ENCODE results near the gene OTOF.
"Not testable (repeated sequence)": the region's sequence is repeated elsewhere in the genome, so short reads cannot be mapped to it uniquely, and the experiment has no call there.

Gene OTOF

DNA sequence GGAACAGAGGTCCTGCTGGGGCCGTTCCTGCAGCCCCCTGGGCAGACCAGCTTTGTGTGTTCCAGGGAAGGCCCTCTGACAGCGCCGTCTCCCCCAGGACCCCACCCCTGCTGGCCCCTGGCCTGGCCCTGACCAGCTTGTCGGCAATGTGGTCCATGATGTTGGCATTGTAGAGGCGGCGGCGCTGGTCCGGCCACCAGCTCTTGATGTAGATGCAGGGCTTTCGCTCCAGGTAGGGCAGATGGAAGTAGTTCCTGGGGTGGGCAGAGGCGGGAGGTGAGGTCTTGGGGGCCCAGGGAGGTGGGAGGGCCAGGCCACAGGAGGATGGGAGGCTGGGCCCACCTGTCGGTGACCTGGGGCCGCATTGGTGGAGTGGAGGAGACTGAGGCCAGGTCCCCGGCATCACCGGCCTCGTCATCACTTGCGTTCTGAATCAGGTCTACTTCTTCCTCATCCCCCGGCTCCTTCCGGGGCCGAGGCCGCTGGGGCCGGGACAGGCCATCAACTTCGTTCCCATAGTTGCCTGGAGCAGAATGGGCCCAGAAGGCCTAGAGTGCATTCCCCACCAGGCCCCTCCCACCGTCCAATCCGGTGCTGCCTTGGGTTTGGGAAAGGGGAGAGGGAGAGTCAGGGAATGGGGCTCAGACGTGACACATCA, 1.3 kb upstream of the OTOF start:
- DNase-seq: no peak

DNA sequence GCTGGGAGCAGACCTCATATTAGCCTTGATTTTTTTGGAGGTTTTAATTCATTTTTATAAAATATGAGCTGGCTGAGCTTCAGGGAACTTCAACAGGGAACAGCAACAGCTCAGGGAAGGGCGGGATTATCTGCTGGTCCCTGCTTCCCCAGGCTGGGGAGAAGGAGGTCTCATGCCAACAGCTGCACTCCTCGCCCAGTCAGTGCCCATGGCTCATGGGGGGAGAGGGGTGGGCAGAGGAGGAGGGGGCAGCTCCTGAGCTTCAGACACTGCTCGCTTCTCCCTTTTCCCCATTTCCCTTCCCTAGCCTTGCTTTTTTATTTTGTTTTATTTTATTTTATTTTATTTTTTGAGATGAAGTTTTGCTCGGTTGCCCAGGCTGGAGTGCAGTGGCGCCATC, 442 bp upstream of the OTOF start:
- no peak for DNase-seq

DNA sequence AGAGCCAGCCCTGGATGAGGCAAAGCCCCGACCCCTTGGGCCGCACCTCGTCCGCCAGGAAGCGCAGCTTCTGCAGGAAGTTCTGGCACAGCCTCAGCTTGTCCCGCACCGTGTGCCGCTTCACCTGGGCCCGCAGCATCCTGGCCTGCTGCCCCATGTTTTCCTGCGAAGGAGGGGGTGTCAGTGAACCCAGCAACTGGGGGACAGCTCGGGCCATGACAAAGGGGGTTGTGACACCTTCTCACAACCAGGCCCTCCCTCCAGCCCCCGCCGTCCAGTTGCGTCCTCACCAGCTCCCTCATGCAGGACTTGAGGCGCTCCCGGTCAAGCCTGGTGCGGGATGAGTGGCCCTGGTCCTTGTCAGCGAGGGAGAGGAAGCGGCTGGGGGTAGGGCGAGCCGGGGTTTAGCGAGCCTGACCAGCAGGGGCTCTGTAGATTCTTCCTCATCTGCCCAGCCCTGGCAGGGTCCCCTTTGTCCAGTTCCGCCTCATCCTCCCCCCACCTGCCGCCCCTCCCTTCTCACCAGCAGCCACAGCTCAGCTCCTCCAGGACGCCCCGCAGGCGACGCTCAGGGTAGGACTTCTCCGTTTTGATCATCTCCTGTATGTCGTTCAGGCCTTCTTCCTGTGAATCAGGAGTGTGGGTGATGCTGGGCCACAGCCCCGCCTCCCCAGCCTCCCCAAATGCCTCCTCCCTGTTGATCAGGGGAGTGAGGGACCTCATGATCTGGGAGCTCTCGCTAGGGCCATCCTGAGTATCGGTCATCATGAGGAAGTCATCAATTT, 606 bp downstream of the OTOF start:
- DNase-seq: no peak

DNA sequence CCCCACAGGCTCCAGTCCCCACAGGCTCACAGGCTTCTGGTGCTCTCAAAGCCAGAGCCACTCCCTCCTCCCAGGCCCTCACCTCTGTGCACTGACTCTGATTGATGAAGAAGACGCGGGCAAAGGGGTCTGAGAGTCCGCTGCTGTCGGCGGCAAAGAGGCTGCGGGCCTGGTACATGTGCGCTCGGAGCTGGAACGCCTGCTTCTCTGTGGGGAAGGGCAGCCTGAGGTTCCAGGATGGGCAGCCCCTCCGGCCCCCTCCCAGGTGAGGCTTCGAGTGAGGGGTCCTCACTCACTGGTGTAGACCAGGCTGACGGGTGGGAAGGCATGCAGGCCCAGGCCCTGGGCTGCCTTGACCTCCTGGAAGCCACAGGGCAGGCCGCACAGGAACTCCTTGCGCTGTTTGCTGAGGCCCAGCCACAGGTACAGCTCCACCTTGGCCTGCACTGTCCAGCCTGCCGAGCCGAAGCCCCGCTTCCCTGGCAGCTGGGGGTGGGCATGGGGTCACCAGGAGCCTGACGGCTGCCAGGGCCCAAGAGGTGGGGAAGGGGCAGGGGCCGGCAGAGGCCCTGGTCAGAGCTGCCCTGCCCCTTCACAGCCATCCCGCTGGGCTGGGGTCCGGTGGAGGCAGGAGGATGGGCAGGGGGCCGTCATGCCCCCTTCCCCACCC, 2.0 kb downstream of the OTOF start:
- DNase-seq: no peak

DNA sequence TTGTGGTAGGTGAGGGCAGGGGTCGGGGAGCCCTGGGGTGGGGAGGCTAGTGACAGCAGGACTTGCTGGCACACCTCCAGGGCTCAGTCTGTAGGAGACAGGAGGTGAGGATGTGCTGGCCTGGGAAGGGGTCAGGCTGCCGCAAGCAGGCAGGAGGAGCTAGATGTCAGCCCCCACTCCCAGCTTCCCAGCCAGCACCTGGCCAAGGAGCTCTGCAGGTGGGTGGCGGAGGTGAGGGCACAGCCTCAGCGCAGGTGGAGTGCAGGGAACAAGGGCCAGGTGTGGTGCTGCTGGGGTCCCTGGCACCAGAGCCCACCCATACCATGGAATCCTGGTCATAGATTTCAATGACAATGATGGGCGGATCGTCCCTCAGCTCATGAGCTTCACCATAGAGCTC, 2.9 kb downstream of the OTOF start:
- DNase-seq: no peak

DNA sequence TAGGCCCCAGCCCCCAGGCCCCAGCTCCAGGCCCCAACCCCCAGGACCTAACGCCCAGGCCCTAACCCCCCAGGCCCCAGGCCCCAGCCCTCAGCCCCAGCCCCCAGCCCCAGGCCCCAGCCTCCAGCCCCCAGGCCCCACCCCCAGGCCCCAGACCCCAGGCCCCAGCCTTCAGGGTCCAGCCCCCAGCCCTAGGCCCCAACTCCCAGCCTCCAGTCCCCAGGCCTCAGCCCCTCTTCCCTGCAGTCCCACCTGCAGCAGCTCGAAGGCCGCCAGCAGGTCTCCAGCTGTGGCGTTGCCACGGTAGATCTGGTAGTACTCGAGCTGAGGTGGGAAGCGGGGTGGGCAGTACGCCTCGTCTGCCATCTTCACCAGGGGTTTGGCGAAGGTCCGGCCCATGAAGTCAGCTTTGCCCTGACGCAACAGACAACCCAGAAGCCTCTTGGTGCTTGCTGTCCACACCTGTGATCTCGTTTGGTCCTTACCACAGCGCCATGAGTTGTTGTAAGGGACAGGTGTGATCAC, 3.6 kb downstream of the OTOF start:
- DNase-seq: no peak

DNA sequence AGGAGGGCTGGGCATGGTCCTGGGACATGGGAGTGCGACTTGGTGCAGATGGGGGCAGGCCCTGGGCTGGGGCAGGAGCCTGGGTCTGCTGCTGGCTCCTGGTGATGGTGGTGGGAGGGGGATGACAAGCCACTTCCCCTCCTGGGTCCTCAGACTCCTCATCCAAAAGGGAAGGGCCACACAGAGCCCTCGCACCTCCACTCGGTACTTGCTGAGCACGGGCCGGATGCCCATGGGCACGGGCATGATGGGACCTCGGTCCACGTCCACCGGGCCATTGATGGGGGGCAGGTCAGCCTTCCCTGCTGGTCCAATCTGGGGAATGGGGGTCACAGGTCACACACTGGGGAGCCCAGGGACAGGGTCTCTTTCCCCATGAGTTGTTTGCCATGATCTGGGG, 4.1 kb downstream of the OTOF start:
- DNase-seq: no peak

DNA sequence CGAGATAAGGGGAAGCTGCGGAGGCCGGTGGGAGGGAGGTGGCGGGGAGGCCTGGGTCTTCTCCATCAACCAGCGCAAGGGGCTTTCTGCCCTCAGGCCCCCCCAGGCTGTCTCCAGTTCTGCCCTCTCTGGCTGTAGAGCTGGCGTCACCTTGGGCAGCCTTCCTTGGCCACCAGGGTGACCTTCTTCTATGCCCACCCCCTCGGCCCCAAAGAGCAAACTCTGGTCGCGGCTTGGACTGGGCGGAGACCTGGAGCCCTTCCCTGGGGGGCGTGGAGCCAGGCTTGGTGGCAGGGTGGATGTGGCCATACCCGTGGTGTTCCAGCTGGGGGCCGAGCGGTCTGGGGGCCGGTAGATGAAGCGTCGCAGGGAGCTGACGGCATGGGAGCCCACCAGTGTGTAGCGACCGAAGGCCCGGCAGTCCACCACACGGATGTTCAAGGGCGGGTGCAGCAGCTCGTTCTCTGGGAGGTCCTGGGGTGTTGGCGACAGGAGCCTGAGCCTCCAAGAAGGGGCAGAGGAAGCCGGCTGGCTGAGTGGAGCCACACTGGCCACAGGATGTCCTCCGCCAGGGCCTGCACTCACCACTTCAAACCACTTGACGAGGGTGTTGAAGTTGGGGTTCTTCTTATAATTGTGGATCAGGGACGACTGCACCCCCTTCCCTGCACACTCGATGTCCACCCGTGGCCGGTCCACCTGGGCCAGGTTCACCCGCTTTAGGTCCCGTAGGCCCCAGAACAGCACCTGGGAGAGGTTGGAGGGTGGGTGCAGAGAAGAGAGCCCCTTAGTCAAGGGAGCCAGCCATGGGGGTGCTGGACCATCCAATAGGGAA, 4.9 kb downstream of the OTOF start:
- no peak for DNase-seq

DNA sequence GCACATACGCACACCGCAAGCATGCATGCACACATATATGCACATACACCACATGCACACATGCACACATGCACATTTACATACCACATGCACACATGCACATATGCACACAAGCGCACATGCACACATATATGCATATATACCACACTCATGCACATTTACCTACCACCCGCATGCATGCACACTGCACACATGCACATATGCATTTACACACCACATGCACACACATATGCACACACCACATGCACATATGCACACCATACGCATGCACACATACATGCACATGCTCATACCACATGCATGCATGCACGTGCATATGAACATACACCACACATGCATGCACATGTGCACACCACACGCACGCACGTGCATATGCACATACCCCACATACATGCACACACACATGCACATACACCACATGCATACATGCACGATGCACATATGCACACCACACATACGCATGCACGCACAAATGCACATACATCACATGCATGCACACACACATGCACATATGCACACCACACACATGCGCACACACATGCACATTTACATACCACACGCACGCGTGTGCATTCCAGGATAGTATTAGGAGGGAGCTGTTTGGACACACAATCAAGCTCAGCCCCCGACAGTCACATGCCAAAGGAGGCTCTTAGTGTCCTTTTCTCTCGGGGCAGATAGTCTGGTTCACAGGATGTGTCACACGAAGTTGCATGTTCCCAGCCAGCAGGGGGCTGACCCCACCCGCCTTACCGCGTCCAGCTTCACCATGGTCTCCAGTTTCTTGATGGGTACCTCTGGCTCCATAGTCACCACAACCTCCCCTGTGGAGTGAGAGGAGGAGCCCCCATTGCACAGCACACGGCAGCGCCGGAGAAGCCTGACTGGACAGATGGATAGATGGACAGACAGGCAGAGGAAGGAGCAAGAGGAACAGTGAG, 5.9 kb downstream of the OTOF start:
- DNase-seq: no peak

DNA sequence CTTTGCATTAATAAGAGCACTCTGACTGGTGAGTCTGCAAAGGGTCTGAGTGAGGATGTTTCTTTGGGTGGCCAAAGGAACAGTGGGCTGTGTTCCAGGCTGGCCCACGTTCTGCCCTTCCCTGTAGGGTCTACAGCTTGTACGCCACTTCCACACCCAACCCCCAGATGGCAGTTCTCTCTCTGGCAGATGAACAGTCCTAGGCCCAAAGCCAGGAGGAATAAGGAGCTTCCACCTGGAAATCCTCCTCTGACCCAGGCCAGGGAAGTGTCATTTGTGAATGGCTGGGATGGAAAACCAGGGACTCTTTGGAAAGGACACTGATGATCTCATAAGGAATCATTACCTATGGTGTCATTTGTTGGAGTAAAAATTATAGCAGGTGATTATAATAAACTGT, 6.6 kb downstream of the OTOF start:
- no peak for DNase-seq

DNA sequence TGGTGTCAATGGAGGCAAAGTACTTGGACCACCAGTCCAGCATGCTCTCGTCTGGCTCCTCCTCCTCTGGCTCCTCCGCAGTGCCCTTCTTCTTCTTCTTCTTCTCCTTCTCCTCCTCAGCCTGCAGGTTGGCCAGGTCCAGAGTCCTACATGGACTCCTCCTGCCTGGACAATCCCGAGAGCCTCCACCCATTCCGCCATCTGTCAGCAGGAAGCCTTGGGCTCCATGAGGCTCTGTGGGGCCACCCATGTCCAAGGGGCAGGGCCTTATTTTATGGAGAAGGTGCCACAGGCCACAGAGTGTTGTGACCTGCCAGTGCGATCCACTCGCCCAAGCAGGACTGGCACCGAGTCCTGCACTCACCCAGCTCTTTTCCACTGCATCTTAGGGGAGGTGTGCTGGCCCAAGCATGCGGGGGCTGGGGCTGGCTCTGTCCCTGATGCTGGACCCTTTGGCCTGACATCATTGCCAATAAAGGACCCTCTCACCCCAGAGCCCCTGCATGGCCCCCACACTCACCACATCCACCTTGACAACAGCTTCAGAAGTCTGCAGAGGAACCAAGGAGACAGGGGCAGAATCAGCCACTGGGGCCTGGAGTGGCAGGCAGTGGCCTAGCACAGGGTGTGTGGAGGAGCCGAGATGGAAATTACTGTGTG, 7.2 kb downstream of the OTOF start:
- no peak for DNase-seq

DNA sequence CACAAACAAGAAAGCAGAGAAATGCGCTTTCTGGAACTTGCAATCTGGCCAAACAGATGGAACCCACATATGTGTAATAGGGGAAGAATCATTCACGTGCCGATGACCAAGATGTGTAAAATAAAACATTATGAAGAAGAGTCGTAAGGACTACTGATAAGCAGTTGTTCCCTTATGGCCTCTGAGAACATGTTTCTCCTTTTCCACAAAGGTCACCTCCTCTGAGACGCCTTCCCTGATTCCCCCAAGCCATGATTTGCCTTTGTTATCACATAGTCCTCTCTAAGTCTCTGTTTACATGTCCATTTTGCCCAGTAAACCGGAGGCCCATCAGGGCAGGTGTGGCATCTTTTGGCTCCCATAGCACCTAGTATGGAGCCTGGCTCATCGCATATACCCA, 8.0 kb downstream of the OTOF start:
- DNase-seq: no peak

DNA sequence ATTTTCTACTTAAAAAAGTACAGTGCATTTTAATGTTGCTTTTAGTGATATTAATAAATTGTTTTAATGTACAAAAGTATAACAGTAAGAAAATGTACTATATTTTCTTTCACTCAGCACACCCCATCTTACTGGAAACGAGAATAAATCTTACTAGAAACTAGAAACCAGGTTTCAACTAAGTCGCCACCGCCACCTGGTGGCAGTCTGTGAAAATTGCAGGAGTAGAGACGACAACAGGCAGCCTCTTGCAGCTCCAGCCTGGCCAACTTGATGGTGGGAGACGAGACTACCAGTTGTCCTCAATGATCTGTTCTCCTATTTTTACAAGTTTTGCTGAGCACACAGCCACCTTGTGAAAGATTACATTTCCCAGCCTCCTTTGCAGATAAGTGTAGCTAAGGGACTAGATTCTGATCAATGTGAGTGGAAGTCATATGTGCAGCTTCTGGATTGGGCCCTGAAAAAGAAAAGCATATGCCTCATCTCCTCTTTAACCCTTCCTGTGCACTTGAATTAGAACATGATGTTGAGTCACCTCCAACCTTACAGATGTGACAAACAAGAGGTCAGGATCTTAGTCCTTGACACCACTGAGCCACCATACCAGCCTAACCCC, 8.7 kb downstream of the OTOF start:
- DNase-seq: peak; percentile 95

DNA sequence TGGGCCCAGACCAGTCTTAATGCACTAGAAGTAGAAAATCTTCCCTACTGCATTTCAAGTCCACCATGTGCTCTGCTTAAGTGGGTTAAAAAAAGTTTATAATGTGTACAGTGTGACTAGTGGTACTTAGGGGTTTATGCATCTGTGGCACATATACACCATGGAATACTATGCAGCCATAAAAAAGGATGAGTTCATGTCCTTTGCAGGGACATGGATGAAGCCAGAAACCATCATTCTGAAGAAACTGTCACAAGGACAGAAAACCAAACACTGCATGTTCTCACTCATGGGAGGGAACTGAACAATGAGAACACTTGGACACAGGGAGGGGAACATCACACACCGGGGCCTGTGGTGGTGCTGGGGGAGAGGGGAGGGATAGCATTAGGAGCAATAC, 9.4 kb downstream of the OTOF start:
- DNase-seq: not testable (repeated sequence)

DNA sequence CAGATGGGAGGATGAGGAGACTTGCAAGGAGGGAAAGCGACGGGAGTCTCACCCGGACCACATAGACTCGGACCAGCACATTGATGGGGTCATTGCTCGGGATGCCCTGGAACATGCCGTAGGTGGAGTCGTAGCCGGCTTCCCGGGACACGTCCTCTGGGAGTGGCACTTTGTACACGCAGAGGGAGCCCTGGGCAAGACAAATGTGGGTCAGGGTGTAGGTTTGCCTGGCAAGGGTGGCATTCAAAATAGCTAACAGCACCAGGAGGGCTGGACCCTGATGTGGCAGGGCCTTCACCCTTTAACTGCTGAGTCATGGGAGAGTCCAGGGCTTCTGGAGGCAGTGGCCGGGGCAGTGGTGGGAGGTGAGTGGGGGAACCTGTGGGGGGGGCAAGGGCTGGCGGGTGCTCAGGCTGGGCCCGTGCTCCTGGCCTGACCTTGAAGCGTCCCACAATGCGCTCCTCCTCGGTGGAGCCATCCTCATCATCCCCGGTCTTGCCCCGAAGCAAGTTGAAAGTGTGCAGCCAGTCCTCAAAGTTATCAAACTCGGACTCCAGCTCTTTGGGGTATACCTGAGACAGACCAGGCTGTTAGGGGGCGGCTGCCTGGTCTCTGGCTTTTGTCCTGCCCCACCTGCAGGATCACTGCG, 11.1 kb downstream of the OTOF start:
- no peak for DNase-seq

DNA sequence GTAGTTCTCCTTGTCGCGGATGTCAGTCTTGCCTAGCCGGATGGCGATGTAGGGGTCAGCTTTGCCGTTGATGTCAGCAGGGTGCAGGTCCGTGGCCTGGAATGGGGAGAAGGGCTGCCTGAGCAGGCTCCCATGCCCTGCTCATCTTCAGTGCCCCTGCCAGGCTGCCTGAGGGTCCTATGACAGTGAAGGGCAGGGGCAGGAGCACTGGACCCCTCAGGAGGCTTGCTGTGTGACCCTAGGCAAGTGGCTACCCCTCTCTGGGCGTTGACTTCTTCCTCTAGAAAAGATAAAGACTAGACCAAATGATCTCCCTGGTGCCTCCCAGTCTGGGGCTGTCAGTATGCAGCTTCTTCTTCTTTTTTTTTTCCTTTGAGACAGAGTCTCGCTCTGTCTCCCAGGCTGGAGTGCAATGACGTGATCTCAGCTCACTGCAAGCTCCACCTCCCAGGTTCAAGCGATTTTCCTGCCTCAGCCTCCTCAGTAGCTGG, 11.9 kb downstream of the OTOF start:
- no peak for DNase-seq

DNA sequence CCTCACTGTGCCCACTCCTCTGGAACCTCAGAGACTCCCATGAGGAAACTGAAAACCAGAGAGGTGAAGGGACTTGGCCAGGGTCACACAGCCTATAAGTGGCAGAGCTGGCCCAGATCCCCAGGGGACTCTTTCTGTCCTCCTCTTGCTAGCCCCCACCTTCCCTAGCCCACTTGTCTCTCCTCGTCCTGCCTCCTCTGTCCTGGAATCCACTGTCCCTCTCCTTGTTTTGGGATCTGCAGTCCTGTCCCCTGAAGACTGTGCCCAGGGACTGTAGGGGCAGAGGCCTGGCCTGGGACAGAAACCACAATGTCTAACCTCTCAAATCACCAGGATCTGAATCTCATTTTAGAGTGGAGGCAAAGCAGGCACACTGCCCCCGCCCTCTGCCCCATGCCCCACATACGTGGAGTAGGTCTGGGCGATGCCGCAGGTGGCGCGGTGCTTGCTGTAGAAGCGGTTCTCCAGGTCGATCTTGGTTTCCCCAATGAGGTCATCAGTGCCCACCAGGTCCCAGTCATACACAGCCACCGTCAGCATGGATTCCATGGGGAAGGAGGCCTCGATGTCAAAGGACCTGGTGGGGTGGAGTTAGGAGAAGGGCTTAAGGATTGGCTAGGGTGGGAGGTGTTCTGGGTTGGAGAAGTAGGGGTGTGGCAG, 12.5 kb downstream of the OTOF start:
- DNase-seq: no peak

DNA sequence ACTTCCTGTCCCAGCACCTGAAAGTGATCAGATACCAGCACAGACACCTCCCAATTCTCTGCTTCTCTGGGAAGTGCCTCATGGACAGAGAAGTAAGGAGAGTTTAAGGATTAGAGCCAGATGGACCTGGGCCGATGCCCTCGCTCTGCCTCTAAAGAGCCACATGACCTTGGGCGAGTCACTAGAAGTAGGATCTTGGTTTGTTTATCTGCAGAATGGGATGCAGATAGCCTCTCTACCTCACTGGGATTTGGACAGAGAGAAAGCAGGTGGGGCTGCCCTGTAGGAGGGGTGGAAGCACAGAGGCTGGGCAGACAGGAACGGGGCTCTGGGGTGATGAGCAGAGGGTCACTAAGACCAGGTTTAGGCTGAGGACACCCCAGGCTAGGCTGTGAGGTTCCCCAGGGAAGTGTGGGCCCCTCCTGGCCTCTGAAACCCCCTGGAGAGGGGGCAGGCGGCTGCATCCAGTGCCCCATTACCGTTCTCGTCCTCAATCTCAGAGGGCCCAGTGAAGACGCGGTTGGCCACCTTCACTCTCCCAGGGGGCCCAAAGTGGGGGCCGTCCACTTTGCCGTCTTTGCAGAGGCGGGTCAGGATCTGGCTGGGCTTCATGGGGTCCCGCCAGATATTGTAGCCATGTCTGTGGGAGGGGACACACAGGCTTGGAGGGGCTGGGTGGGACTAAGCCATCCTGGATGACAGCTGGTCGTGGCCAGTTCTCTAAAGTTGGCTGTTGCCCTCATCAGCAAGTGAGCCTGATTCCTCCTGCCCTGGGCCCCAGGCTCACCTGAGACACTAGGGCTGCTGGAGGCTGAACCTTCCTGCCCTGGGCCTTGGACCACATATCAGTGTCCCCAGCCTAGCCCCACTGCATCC, 13.3 kb downstream of the OTOF start:
- DNase-seq: no peak

Data from KG1 (cell line).